ENCODE results near the gene CLDN5.

CLDN5 gene

DNA sequence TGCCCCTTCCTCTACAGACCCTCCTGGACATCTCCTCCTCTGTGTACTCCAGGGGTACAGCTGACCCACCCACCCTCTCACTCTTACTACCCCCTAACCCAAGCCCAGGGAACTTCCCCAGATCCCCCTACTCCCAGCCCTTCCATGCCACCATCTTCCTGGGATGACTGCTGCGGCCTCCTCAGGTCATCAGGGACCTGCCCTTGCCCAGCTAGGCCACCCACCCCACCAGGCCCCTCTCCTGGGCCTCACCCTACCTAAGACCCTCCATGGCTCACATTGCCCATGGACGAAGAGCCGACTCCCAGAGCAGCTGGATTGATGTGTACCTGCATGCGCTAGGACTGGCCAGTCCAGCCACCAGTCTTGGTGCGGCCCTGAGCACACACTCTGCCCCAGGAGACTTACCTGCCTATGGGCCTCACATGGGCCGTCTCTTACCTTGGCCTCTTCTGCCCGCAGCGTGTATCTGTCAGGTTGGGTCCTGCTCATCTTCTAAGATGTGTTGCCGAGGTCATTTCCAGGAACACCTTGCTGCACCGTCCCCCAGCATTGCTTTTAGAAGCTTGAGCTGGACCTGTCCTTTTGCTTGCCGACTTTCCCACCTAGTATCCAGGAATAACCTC, 2.0 kb upstream of the CLDN5 start:
- ChIA-PET POLR2A (no interaction called here), CTCF (interaction anchor here (0.6 kb wide), 1 partner anchor 33 kb away, joined by 3 read pairs; no protein-coding TSS in a partner anchor)
- H3K9me3 ChIP-seq (ENCODE audit: control insufficient read depth, insufficient read depth, low read depth, low read length): no peaks in the 10 kb centered on the region
- no peak overlapping the region for H3K27ac ChIP-seq (ENCODE audit: extremely low read depth, low read depth, low read length)
- H3K36me3 ChIP-seq (ENCODE audit: control insufficient read depth in 2 of 2, insufficient read depth in 1 of 2, low read length in 2 of 2): peaks cover 0 to 10% of the 10 kb centered on the region in 2 experiments; a peak in 1 of 3 replicates
- no peaks in the 10 kb centered on the region for H3K4me1 ChIP-seq (ENCODE audit: control insufficient read depth, insufficient read depth, low read length)
- H3K4me3 ChIP-seq (ENCODE audit: low read depth, low read length): no peak overlapping the region
- TF ChIP-seq ZNF776 (tag by site-specific recombination; IDR thresholded peaks at IDR 0.05; ENCODE audit: borderline replicate concordance): no peak
- no peak for TF ChIP-seq ZBTB1 (tag by site-specific recombination; IDR thresholded peaks at IDR 0.05)
- TF ChIP-seq ZNF221 (tag by site-specific recombination; IDR thresholded peaks at IDR 0.05; ENCODE audit: borderline replicate concordance): no peak

DNA sequence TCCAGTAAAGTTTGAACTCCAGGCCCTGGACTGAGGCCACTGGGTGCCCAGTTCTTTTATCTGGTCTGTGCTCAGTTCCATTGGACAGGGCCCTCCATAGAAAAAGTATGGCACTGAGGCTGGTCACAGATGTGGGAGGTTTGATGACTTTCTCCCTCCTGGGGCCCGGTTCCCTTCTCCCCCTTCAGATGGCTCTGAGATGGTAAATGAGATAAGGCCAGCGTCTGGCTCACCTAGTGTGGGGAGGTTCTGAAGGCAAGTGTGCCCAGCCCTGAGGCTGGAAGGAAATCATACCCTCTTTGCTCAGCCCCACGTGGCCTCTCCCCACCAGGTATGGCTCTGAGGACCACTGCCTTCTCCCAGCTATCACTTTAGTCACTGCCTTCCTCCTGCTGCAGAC, 1.5 kb upstream of the CLDN5 start:
- no peak overlapping the region for H3K27ac ChIP-seq (ENCODE audit: extremely low read depth, low read depth, low read length)
- no peak overlapping the region for H3K4me3 ChIP-seq (ENCODE audit: low read depth, low read length)
- peaks cover 0 to 15% of the 10 kb centered on the region in 2 experiments; a peak in 1 of 3 replicates for H3K36me3 ChIP-seq (ENCODE audit: control insufficient read depth in 2 of 2, insufficient read depth in 1 of 2, low read length in 2 of 2)
- ChIA-PET CTCF (no interaction called here), POLR2A (no interaction called here)
- H3K9me3 ChIP-seq (ENCODE audit: control insufficient read depth, insufficient read depth, low read depth, low read length): no peaks in the 10 kb centered on the region
- TF ChIP-seq ZEB2 (tag by site-specific recombination; IDR thresholded peaks at IDR 0.05): no peak
- no peaks in the 10 kb centered on the region for H3K4me1 ChIP-seq (ENCODE audit: control insufficient read depth, insufficient read depth, low read length)

DNA sequence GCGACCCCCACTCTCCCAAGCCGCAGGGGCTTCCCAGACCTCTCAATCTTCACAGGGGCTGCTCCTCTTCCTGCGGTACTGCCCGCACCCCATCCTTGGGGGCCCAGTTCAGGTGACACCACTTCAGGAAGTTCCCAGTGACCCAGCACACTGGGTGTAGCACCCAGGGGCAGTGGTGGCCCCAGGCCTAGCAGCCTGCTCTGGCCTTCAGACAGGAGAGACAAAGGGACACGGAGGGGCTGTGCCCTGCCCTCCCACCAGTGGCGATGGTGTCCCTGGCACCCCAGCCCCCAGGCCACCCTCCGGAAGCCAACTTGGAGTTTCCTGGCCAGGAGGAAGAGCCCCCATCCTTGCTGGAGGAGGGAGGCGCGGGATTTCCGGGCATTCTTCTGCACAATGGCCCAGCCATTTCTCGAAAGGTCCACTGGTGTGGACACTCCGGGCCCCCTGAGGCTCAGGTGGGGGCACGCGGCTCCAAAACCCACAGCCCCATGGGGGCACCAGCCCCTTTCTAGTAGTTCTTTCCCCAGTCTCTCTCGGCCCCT, 978 bp upstream of the CLDN5 start:
- Histone ChIP-seq H3K36me3 (ENCODE audit: control insufficient read depth in 2 of 2, insufficient read depth in 1 of 2, low read length in 2 of 2) (peaks cover 0 to 18% of the 10 kb centered on the region in 2 experiments; a peak in 1 of 3 replicates), H3K4me1 (ENCODE audit: control insufficient read depth, insufficient read depth, low read length) (no peaks in the 10 kb centered on the region), H3K9me3 (ENCODE audit: control insufficient read depth, insufficient read depth, low read depth, low read length) (no peaks in the 10 kb centered on the region), H3K4me3 (ENCODE audit: low read depth, low read length) (no peak overlapping the region), H3K27ac (ENCODE audit: extremely low read depth, low read depth, low read length) (no peak overlapping the region)
- CTCF ChIA-PET: no interaction called here
- POLR2A ChIA-PET: no interaction called here
- no peak for TF ChIP-seq ZNF202 (tag by site-specific recombination; IDR thresholded peaks at IDR 0.05; ENCODE audit: borderline replicate concordance)
- TF ChIP-seq, protein P1, sequence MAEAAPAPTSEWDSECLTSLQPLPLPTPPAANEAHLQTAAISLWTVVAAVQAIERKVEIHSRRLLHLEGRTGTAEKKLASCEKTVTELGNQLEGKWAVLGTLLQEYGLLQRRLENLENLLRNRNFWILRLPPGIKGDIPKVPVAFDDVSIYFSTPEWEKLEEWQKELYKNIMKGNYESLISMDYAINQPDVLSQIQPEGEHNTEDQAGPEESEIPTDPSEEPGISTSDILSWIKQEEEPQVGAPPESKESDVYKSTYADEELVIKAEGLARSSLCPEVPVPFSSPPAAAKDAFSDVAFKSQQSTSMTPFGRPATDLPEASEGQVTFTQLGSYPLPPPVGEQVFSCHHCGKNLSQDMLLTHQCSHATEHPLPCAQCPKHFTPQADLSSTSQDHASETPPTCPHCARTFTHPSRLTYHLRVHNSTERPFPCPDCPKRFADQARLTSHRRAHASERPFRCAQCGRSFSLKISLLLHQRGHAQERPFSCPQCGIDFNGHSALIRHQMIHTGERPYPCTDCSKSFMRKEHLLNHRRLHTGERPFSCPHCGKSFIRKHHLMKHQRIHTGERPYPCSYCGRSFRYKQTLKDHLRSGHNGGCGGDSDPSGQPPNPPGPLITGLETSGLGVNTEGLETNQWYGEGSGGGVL (tag by site-specific recombination; IDR thresholded peaks at IDR 0.05): no peak
- TF ChIP-seq, protein P2, sequence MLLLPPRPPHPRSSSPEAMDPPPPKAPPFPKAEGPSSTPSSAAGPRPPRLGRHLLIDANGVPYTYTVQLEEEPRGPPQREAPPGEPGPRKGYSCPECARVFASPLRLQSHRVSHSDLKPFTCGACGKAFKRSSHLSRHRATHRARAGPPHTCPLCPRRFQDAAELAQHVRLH (tag by site-specific recombination; IDR thresholded peaks at IDR 0.05): no peak
- no peak for TF ChIP-seq ZNF571 (tag by site-specific recombination; IDR thresholded peaks at IDR 0.05)
- no peak for TF ChIP-seq ZNF596 (tag by site-specific recombination; IDR thresholded peaks at IDR 0.05)
- no peak for TF ChIP-seq ZNF157 (tag by site-specific recombination; IDR thresholded peaks at IDR 0.05)
- no peak for TF ChIP-seq ZNF830 (tag by site-specific recombination; IDR thresholded peaks at IDR 0.05; ENCODE audit: low read depth)
- no peak for TF ChIP-seq MZF1 (tag by site-specific recombination; IDR thresholded peaks at IDR 0.05; ENCODE audit: borderline replicate concordance)
- TF ChIP-seq, protein P3, sequence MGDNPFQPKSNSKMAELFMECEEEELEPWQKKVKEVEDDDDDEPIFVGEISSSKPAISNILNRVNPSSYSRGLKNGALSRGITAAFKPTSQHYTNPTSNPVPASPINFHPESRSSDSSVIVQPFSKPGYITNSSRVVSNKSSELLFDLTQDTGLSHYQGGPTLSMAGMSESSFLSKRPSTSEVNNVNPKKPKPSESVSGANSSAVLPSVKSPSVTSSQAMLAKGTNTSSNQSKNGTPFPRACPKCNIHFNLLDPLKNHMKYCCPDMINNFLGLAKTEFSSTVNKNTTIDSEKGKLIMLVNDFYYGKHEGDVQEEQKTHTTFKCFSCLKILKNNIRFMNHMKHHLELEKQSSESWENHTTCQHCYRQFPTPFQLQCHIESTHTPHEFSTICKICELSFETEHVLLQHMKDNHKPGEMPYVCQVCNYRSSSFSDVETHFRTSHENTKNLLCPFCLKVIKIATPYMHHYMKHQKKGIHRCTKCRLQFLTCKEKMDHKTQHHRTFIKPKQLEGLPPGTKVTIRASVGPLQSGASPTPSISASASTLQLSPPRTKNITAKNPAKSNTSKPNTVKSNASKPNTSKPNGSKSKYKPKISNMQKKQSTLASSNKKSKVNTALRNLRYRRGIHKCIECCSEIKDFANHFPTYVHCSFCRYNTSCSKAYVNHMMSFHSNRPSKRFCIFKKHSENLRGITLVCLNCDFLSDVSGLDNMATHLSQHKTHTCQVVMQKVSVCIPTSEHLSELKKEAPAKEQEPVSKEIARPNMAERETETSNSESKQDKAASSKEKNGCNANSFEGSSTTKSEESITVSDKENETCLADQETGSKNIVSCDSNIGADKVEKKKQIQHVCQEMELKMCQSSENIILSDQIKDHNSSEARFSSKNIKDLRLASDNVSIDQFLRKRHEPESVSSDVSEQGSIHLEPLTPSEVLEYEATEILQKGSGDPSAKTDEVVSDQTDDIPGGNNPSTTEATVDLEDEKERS (tag by site-specific recombination; IDR thresholded peaks at IDR 0.05): no peak
- no peak for TF ChIP-seq ZFHX2 (tag by site-specific recombination; conservative IDR thresholded peaks at IDR 0.05)
- TF ChIP-seq ZNF629 (tag by site-specific recombination; IDR thresholded peaks at IDR 0.05): no peak
- TF ChIP-seq, protein P4, sequence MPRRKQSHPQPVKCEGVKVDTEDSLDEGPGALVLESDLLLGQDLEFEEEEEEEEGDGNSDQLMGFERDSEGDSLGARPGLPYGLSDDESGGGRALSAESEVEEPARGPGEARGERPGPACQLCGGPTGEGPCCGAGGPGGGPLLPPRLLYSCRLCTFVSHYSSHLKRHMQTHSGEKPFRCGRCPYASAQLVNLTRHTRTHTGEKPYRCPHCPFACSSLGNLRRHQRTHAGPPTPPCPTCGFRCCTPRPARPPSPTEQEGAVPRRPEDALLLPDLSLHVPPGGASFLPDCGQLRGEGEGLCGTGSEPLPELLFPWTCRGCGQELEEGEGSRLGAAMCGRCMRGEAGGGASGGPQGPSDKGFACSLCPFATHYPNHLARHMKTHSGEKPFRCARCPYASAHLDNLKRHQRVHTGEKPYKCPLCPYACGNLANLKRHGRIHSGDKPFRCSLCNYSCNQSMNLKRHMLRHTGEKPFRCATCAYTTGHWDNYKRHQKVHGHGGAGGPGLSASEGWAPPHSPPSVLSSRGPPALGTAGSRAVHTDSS (tag by site-specific recombination; IDR thresholded peaks at IDR 0.05): no peak
- no peak for TF ChIP-seq ZNF341 (tag by site-specific recombination; IDR thresholded peaks at IDR 0.05; ENCODE audit: low read depth)
- TF ChIP-seq ZNF335 (tag by site-specific recombination; conservative IDR thresholded peaks at IDR 0.05): no peak
- TF ChIP-seq, protein P5, sequence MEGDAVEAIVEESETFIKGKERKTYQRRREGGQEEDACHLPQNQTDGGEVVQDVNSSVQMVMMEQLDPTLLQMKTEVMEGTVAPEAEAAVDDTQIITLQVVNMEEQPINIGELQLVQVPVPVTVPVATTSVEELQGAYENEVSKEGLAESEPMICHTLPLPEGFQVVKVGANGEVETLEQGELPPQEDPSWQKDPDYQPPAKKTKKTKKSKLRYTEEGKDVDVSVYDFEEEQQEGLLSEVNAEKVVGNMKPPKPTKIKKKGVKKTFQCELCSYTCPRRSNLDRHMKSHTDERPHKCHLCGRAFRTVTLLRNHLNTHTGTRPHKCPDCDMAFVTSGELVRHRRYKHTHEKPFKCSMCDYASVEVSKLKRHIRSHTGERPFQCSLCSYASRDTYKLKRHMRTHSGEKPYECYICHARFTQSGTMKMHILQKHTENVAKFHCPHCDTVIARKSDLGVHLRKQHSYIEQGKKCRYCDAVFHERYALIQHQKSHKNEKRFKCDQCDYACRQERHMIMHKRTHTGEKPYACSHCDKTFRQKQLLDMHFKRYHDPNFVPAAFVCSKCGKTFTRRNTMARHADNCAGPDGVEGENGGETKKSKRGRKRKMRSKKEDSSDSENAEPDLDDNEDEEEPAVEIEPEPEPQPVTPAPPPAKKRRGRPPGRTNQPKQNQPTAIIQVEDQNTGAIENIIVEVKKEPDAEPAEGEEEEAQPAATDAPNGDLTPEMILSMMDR (tag by site-specific recombination; IDR thresholded peaks at IDR 0.05): no peak
- TF ChIP-seq ZNF433 (tag by site-specific recombination; IDR thresholded peaks at IDR 0.05; ENCODE audit: low read depth): no peak
- no peak for TF ChIP-seq ZBTB7A (tag by site-specific recombination; IDR thresholded peaks at IDR 0.05; ENCODE audit: low read depth)
